PFSK-1 (cell line): ENCODE data around the gene SAMSN1.

ENCODE experiments used
- FOXP2 ChIP-seq: optimal IDR thresholded peaks from 2 replicates; pipeline ENCODE3; 2011; ENCODE audit warnings: borderline replicate concordance, control low read depth, inconsistent platforms; ENCODE audit not compliant: insufficient read depth; ENCODE audit errors: extremely low read length, extremely low read depth
- POLR2AphosphoS5 ChIP-seq: IDR thresholded peaks from 2 replicates; pipeline ENCODE4 v1.6.1; 2012; ENCODE audit warnings: low read depth, mild to moderate bottlenecking, control low read depth, low read length, moderate library complexity
- REST ChIP-seq, 2 experiments: IDR thresholded peaks; 2 replicates each; pipeline versions ENCODE4 v1.6.1 to v1.8.0; 2011 to 2012; ENCODE audit warnings: low read depth in 2 of 2, low read length in 2 of 2, control low read depth in 1 of 2, inconsistent platforms in 1 of 2, mild to moderate bottlenecking in 1 of 2, moderate library complexity in 1 of 2; ENCODE audit not compliant: insufficient read depth in 1 of 2
- SIN3A ChIP-seq: IDR thresholded peaks from 2 replicates; pipeline ENCODE4 v1.6.1; 2012; ENCODE audit warnings: mild to moderate bottlenecking, low read length, moderate library complexity, borderline replicate concordance; ENCODE audit not compliant: insufficient read depth
- TAF1 ChIP-seq: IDR thresholded peaks from 2 replicates; pipeline ENCODE4 v1.6.1; 2012; ENCODE audit warnings: low read length, control low read depth, borderline replicate concordance; ENCODE audit not compliant: insufficient read depth

SAMSN1 gene

DNA sequence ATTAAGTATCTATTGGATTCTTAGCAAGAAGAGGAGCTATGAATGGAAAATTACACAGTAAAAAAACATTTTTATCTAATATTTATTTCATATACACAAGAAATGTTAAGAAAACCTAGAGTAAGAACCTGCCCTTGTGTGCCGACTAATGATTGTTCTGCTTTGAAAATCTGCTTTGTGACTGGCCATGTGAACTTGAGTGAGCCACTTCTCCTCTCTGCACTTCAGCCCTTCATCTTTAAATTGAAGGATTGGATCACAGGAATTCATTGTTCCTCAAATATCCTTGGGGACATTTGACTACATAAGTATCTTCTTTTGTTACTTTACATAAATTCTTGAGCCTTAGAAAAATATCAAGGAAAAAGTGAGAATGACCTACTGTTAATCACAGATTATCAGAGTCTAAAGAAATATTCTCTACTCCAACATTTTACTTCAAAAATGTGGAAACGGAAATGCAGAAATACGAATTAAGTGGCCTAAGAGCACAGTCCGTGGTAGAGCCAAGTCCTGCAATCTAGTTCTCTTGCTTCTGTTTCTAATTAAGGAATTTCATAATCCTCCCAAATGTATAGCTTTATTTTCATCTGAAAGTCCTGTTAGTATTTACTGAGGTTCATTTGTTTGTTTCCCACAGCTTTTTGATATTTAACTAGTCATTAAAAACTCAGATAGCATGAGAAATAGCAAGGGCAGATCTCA is 46.3 kb upstream of the SAMSN1 start:
- no peak for TF ChIP-seq TAF1

GRCh38 chr21:14591882-14592281 is 45.8 kb upstream of the SAMSN1 start:
- TF ChIP-seq SIN3A (no peak), REST (IDR thresholded peaks at IDR 0.05; ENCODE audit: insufficient read depth in 1 of 2, low read depth in 2 of 2, low read length in 2 of 2) (no peak), POLR2AphosphoS5 (no peak), FOXP2 (no peak), TAF1 (no peak)

- TF ChIP-seq POLR2AphosphoS5 (no peak), REST (IDR thresholded peaks at IDR 0.05; ENCODE audit: insufficient read depth in 1 of 2, low read depth in 2 of 2, low read length in 2 of 2) (no peak), TAF1 (no peak), FOXP2 (no peak), SIN3A (no peak)
These were observed 45.3 kb upstream of the SAMSN1 start for GRCh38 chr21:14591377-14591776.

GRCh38 chr21:14589855-14590563 is 43.9 kb upstream of the SAMSN1 start:
- TF ChIP-seq FOXP2 (no peak), TAF1 (no peak), SIN3A (no peak), POLR2AphosphoS5 (no peak), REST (IDR thresholded peaks at IDR 0.05; ENCODE audit: insufficient read depth in 1 of 2, low read depth in 2 of 2, low read length in 2 of 2) (no peak)

- TF ChIP-seq REST (IDR thresholded peaks at IDR 0.05; ENCODE audit: insufficient read depth in 1 of 2, low read depth in 2 of 2, low read length in 2 of 2) (no peak), TAF1 (no peak), POLR2AphosphoS5 (no peak), SIN3A (no peak), FOXP2 (no peak)
These were observed 41.2 kb upstream of the SAMSN1 start for GRCh38 chr21:14587266-14587665.
